ENCODE measurements around the gene PRRX1. TPM values are rescaled to one million over a fixed set of nuclear protein-coding genes. Genes with fewer than 3 reads are reported as not detected.

Gene PRRX1
- total RNA-seq, 4 donors from 2014 or later: 25.4 to 44.0 (median 40.6) TPM

GRCh38 chr1:170699696-170700095 lies 35.8 kb downstream of the PRRX1 start:
- ATAC-seq (ENCODE audit: low FRiP score): no peak
- no peak for TF ChIP-seq CTCF (IDR thresholded peaks at IDR 0.05)
- DNase-seq (ENCODE audit: low spot score): no peak

GRCh38 chr1:170700842-170701615 lies 37.1 kb downstream of the PRRX1 start:
- TF ChIP-seq CTCF (IDR thresholded peaks at IDR 0.05): no peak
- ATAC-seq (ENCODE audit: low FRiP score) (peak; percentile 69), DNase-seq (ENCODE audit: low spot score) (no peak)

DNA sequence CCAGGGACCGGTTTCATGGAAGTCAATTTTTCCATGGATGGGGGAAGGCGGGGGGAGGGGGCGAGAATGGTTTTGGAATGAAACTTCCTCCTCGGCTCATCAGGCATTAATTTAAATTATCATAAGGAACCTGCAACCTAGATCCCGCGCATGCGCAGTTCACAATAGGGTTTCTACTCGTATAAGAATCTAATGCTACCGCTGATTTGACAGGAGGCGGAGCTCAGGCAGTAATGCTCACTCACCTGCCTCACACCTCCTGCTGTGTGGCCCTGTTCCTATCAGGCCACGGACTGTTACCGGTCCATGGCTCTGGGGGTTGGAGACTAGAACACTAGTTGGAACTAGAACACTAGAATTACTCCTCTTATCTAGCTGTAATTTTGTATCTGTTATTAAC lies 38.0 kb downstream of the PRRX1 start:
- DNase-seq (ENCODE audit: low spot score) (no peak), ATAC-seq (ENCODE audit: low FRiP score) (no peak)
- no peak for TF ChIP-seq CTCF (IDR thresholded peaks at IDR 0.05)

DNA sequence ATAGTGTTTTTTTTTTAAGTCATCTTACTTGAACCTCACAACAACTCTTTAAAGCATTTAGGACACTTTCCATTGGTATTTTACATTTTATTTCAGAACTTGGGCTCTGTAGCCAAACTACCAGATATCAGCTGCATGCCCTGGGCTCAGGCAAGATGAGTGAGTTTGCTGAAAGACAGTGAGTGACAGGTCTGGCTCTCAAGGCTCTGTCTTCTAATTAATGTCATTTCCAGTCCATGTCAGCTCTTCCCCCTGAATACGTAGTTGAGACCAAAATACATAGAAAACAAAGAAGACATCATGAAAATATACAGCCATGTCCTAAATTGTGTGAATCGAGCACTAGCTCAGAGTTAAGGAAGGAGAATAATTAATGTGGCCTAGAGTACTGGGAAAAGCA lies 39.7 kb downstream of the PRRX1 start:
- no peak for ATAC-seq (ENCODE audit: low FRiP score)

DNA sequence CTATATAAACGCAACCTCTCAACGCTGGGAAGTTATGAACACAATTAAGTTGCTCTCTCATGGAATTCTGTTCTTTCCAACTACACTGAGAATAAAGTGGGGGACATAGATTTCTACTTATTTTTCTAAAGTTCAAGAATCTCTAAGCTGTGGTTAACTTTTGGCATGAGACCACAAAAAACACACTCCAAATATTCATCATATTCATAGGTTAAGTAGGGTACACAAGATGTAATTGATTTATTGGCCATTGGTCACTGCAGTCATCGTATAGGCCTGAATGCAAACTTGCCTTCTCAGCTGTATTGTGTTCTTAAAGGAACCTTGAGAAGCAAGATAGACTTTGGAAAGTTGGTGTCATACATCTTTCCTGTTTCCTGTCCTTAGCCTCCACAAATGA lies 40.3 kb downstream of the PRRX1 start:
- DNase-seq (ENCODE audit: low spot score) (no peak), ATAC-seq (ENCODE audit: low FRiP score) (no peak)
- no peak for TF ChIP-seq CTCF (IDR thresholded peaks at IDR 0.05)

More for the DNA sequence above, 39.7 kb downstream of the PRRX1 start:
- TF ChIP-seq CTCF (IDR thresholded peaks at IDR 0.05): no peak
- DNase-seq (ENCODE audit: low spot score): no peak

GRCh38 chr1:170705981-170706380 lies 42.0 kb downstream of the PRRX1 start:
- TF ChIP-seq CTCF (IDR thresholded peaks at IDR 0.05): no peak
- ATAC-seq (ENCODE audit: low FRiP score): no peak

DNA sequence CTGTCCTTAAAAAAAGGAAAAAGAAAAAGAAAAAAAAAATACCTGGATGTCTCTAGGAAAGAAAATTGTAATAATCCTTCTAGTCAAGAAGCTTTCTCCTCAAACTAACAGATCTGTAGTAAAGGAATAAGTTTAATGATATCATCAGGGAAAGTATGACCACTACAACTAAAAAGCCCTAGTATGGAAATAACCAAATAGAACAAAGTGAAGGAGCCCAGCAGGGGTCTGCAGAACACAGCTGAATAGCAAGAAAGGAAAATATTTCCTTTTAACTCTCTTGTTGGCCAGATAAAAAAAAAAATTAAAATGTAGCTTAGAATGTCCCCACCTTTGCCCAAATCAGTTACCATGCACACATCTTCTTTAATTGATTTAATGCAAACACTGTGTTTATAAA lies 43.2 kb downstream of the PRRX1 start:
- TF ChIP-seq CTCF (IDR thresholded peaks at IDR 0.05): no peak
- ATAC-seq (ENCODE audit: low FRiP score): no peak
- no peak for DNase-seq (ENCODE audit: low spot score)

More at GRCh38 chr1:170705981-170706380, 42.0 kb downstream of the PRRX1 start:
- DNase-seq (ENCODE audit: low spot score): no peak
